ENCODE data around the gene RNF130.

RNF130 gene

GRCh38 chr5:180068519-180069090 is 3.0 kb downstream of the RNF130 start:
- DNase-seq (ENCODE audit: extremely low read depth, low read depth): no peak
- TF ChIP-seq, protein P1, sequence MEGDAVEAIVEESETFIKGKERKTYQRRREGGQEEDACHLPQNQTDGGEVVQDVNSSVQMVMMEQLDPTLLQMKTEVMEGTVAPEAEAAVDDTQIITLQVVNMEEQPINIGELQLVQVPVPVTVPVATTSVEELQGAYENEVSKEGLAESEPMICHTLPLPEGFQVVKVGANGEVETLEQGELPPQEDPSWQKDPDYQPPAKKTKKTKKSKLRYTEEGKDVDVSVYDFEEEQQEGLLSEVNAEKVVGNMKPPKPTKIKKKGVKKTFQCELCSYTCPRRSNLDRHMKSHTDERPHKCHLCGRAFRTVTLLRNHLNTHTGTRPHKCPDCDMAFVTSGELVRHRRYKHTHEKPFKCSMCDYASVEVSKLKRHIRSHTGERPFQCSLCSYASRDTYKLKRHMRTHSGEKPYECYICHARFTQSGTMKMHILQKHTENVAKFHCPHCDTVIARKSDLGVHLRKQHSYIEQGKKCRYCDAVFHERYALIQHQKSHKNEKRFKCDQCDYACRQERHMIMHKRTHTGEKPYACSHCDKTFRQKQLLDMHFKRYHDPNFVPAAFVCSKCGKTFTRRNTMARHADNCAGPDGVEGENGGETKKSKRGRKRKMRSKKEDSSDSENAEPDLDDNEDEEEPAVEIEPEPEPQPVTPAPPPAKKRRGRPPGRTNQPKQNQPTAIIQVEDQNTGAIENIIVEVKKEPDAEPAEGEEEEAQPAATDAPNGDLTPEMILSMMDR (IDR thresholded peaks at IDR 0.05; ENCODE audit: low read depth, low read length): no peak

GRCh38 chr5:180067986-180068385 is 3.6 kb downstream of the RNF130 start:
- DNase-seq (ENCODE audit: extremely low read depth, low read depth): no peak
- TF ChIP-seq, protein P1 (IDR thresholded peaks at IDR 0.05; ENCODE audit: low read depth, low read length): no peak

DNA sequence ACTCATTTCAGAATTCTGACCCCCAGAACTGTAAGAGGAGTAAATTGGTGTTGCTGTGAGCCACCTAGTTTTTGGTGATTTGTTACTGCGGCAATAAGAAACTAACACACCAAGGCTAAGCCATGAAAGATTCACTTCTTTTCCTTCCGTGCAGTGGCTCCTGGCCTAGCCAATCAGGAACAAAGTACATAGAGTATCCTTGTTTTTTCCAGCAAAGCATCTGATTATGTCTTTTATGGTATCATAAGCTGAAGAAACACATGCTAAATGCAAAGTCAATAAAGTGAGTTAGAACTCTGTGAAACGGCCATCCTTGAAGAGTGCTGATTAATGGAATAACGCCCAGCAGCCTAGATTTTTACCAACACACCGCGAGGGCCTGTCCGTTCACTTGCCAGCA is 11.4 kb downstream of the RNF130 start:
- no peak for DNase-seq (ENCODE audit: extremely low read depth, low read depth)
- TF ChIP-seq, protein P1 (IDR thresholded peaks at IDR 0.05; ENCODE audit: low read depth, low read length): no peak

DNA sequence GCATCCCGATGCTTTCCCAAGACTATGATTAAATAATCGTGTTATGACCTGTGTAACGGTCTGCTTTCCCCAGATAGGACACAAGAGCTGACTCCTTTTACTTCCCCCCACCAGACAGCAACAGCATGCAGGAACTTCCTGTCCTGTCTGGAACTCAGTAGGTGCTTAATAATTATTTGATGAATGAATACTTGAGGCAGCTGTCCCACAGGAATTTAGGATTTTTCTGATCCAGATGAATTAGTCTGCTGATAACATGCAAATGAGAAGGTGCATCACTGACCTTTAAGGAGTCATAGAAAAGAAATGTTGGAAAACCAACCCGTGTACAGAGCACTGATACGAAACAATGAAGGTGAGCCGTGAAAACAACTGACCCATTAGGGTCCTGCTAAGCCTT is 12.2 kb downstream of the RNF130 start:
- TF ChIP-seq, protein P1 (IDR thresholded peaks at IDR 0.05; ENCODE audit: low read depth, low read length): no peak
- no peak for DNase-seq (ENCODE audit: extremely low read depth, low read depth)

DNA sequence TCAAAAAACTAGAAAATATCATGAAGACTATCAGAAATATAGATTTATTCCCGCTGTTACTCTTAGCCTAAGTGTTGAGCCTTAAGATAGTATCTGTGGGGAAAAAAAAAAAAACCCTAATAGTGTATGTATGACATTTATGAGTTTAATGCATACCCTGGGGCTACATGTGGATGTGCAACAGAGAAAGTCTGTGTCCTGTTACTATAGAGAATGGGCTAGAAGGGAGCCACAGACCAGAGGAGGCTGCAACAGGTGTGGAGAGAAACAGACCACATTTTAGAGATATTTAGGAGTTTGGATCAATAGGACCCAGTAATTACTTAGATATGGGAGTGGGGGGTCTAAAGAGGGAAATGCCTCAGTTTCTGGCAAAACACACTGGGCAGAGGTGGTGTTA is 15.4 kb downstream of the RNF130 start:
- DNase-seq (ENCODE audit: extremely low read depth, low read depth): no peak
- TF ChIP-seq, protein P1 (IDR thresholded peaks at IDR 0.05; ENCODE audit: low read depth, low read length): no peak

- TF ChIP-seq, protein P1 (IDR thresholded peaks at IDR 0.05; ENCODE audit: low read depth, low read length): no peak
Measured at GRCh38 chr5:180054226-180054625, 17.3 kb downstream of the RNF130 start.

GRCh38 chr5:180053061-180053602 is 18.4 kb downstream of the RNF130 start:
- DNase-seq (ENCODE audit: extremely low read depth, low read depth): no peak
- TF ChIP-seq, protein P1 (IDR thresholded peaks at IDR 0.05; ENCODE audit: low read depth, low read length): no peak

More at GRCh38 chr5:180054226-180054625, 17.3 kb downstream of the RNF130 start:
- no peak for DNase-seq (ENCODE audit: extremely low read depth, low read depth)
